CD14-positive monocyte (primary cell): ENCODE results near the gene GPD1L. TPM values are rescaled to one million over a fixed set of nuclear protein-coding genes. Genes with fewer than 3 reads are reported as not detected.

ENCODE experiments used
- DNase-seq, 3 donors: peaks; one replicate each; pipeline ENCODE4 v3.0.0-alpha.2; 2011 to 2022
- H2AFZ ChIP-seq: 2 replicates; pipeline ENCODE4 v1.6.0; 2012; ENCODE audit warnings: mild to moderate bottlenecking, low read depth, low read length, inconsistent platforms; ENCODE audit not compliant: insufficient read depth, poor library complexity, severe bottlenecking
- H3K27ac ChIP-seq, 2 donors: 1 replicate in 1 of 2; 2 replicates in 1 of 2; pipeline ENCODE4 v1.5.1; 2012 to 2013; ENCODE audit warnings: low read length in 2 of 2, control low read depth in 1 of 2, inconsistent platforms in 1 of 2, low read depth in 1 of 2, mild to moderate bottlenecking in 1 of 2
- H3K27me3 ChIP-seq, 2 donors: one replicate each; pipeline versions ENCODE4 v1.6.0 to v1.6.1; 2011 to 2013; ENCODE audit warnings: low read length in 2 of 2; ENCODE audit not compliant: control insufficient read depth in 2 of 2, insufficient read depth in 2 of 2
- H3K36me3 ChIP-seq, 2 donors: replicated peaks in 1 of 2; 1 replicate in 1 of 2; 2 replicates in 1 of 2; pipeline versions ENCODE4 v1.5.1 to v1.6.1; 2012 to 2013; ENCODE audit warnings: low read length in 2 of 2, control low read depth in 1 of 2, inconsistent platforms in 1 of 2, mild to moderate bottlenecking in 1 of 2; ENCODE audit not compliant: insufficient read depth in 2 of 2, control insufficient read depth in 1 of 2
- H3K4me1 ChIP-seq, 2 donors: 1 replicate in 1 of 2; 2 replicates in 1 of 2; pipeline versions ENCODE4 v1.5.1 to v1.6.1; 2012 to 2013; ENCODE audit warnings: low read length in 2 of 2, control low read depth in 1 of 2, inconsistent platforms in 1 of 2, mild to moderate bottlenecking in 1 of 2, moderate library complexity in 1 of 2; ENCODE audit not compliant: insufficient read depth in 2 of 2, control insufficient read depth in 1 of 2
- H3K4me2 ChIP-seq: replicated peaks from 2 replicates; pipeline ENCODE3; 2012; ENCODE audit warnings: low read length, moderate library complexity, mild to moderate bottlenecking; ENCODE audit not compliant: poor library complexity, severe bottlenecking; ENCODE audit errors: extremely low read depth
- H3K4me3 ChIP-seq, 3 experiments: fragments of 200-600 bp in 1 of 3; sonication (generic) in 1 of 3; replicated peaks in 1 of 3; 1 replicate in 2 of 3; 2 replicates in 1 of 3; pipeline ENCODE4 v1.5.1; 2011 to 2013; ENCODE audit warnings: low read length in 3 of 3, mild to moderate bottlenecking in 3 of 3, control low read depth in 2 of 3, low read depth in 2 of 3, inconsistent platforms in 1 of 3, moderate library complexity in 1 of 3
- H3K79me2 ChIP-seq: 2 replicates; pipeline ENCODE4 v1.6.0; 2012; ENCODE audit warnings: mild to moderate bottlenecking, control low read depth, inconsistent platforms, low read length, moderate library complexity; ENCODE audit not compliant: insufficient read depth
- H3K9ac ChIP-seq: 2 replicates; pipeline ENCODE4 v1.6.0; 2017; ENCODE audit warnings: low read length, mild to moderate bottlenecking; ENCODE audit not compliant: insufficient read depth, poor library complexity, severe bottlenecking
- H3K9me3 ChIP-seq, 2 donors: replicated peaks in 1 of 2; 1 replicate in 1 of 2; 2 replicates in 1 of 2; pipeline versions ENCODE4 v1.5.1 to v1.6.1; 2012 to 2013; ENCODE audit warnings: low read length in 2 of 2, control low read depth in 1 of 2; ENCODE audit not compliant: control insufficient read depth in 1 of 2, insufficient read depth in 1 of 2
- H4K20me1 ChIP-seq: 2 replicates; pipeline ENCODE4 v1.6.0; 2012; ENCODE audit warnings: mild to moderate bottlenecking, low read length, control low read depth, moderate library complexity; ENCODE audit not compliant: insufficient read depth
- H3K27ac Mint-ChIP-seq, 7 donors: one replicate each; pipeline ENCODE4 v1.8.0; 2020; ENCODE audit warnings: mild to moderate bottlenecking in 7 of 7, mixed read lengths in 7 of 7, moderate library complexity in 6 of 7, inconsistent platforms in 2 of 7
- H3K27me3 Mint-ChIP-seq, 3 donors: one replicate each; pipeline ENCODE4 v1.8.0; 2021 to 2022; ENCODE audit warnings: low read depth in 3 of 3, mild to moderate bottlenecking in 3 of 3, mixed read lengths in 3 of 3, moderate library complexity in 3 of 3, inconsistent platforms in 1 of 3
- H3K36me3 Mint-ChIP-seq, 2 donors: one replicate each; pipeline ENCODE4 v1.8.0; 2020; ENCODE audit warnings: mixed read lengths in 2 of 2, inconsistent platforms in 1 of 2, mild to moderate bottlenecking in 1 of 2
- H3K4me1 Mint-ChIP-seq: one replicate; pipeline ENCODE4 v1.8.0; 2020; ENCODE audit warnings: mild to moderate bottlenecking, mixed read lengths
- H3K4me3 Mint-ChIP-seq, 2 donors: one replicate each; pipeline ENCODE4 v1.8.0; 2020; ENCODE audit warnings: mild to moderate bottlenecking in 2 of 2, mixed read lengths in 2 of 2, moderate library complexity in 1 of 2
- H3K9me3 Mint-ChIP-seq, 7 donors: one replicate each; pipeline ENCODE4 v1.8.0; 2020 to 2022; ENCODE audit warnings: mixed read lengths in 7 of 7, mild to moderate bottlenecking in 6 of 7, moderate library complexity in 6 of 7, inconsistent platforms in 2 of 7
- WGBS: methylation state at CpG from one replicate; pipeline ENCODE4 v1.1.5; 2013; ENCODE audit warnings: missing lambda C conversion rate; ENCODE audit not compliant: insufficient coverage; 5-methylcytosine and 5-hydroxymethylcytosine counted together
- intact Hi-C, 2 donors: fragments of 100-400 bp; cut with micrococcal nuclease; formaldehyde crosslinking; loops; one replicate each; pipeline versions ENCODE4 v1.15.0 to v1.15.1; 2023
- polyA plus RNA-seq, 3 donors: library from polyadenylated mRNA; depleted of rRNA in 1 of 3; unstranded in 2 of 3; stranded (reverse) in 1 of 3; fragments of 300-500 nt in 2 of 3; fragments of >200 nt in 1 of 3; fragmentation: Illumina TruSeq in 2 of 3; gene quantifications; 1 replicate in 2 of 3; 2 replicates in 1 of 3; pipeline ENCODE4 v1.2.3, GENCODE V29; 2012 to 2021
- TF ChIP-seq, protein P1 (sequence below): fragments of 200-600 bp; IDR thresholded peaks from one replicate; pipeline ENCODE4 v1.8.0; 2022; ENCODE audit warnings: antibody characterized with exemption, mild to moderate bottlenecking

Gene GPD1L
- polyA plus RNA-seq, 3 donors = 4.9 to 11.8 (median 10.2) TPM

DNA sequence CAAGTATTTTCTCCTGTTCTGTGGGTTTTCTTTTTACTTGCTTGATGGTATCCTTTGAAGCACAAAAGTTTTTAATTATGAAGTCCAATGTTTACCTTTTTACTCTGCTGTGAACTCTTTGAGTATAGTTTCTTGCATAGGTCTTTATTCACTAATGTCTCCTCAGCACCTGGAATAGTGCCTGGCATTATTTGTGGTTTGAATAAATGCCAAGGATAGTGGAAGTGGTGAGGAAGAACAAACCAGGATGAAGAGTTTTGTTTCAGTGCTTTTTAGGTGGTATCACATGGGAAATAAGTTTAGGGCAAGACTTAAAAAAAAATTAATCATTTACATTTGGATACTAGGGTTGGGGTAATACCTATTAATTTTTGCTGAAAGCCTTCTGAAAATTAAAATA, 25.7 kb downstream of the GPD1L start:
- Histone ChIP-seq H3K36me3 (peaks cover 0 to 21% of the 10 kb centered on the region in 2 donors), H3K4me2 (no peak overlapping the region), H3K4me3 (no peak overlapping the region), H4K20me1 (no peaks in the 10 kb centered on the region), H3K9me3 (no peaks in the 10 kb centered on the region), H3K27ac (no peak overlapping the region), H3K27me3 (no peaks in the 10 kb centered on the region), H3K79me2 (no peaks in the 10 kb centered on the region), H3K4me1 (no peaks in the 10 kb centered on the region), H3K9ac (no peak overlapping the region), H2AFZ (no peak overlapping the region)
- TF ChIP-seq, protein P1, sequence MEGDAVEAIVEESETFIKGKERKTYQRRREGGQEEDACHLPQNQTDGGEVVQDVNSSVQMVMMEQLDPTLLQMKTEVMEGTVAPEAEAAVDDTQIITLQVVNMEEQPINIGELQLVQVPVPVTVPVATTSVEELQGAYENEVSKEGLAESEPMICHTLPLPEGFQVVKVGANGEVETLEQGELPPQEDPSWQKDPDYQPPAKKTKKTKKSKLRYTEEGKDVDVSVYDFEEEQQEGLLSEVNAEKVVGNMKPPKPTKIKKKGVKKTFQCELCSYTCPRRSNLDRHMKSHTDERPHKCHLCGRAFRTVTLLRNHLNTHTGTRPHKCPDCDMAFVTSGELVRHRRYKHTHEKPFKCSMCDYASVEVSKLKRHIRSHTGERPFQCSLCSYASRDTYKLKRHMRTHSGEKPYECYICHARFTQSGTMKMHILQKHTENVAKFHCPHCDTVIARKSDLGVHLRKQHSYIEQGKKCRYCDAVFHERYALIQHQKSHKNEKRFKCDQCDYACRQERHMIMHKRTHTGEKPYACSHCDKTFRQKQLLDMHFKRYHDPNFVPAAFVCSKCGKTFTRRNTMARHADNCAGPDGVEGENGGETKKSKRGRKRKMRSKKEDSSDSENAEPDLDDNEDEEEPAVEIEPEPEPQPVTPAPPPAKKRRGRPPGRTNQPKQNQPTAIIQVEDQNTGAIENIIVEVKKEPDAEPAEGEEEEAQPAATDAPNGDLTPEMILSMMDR = no peak
- no peak overlapping the region for H3K27ac Mint-ChIP-seq
- H3K4me1 Mint-ChIP-seq = peaks cover 5% of the 10 kb centered on the region
- H3K36me3 Mint-ChIP-seq = peaks cover 32 to 36% of the 10 kb centered on the region in 2 donors
- intact Hi-C loops = no loop called here
- DNase-seq = no peak
- H3K9me3 Mint-ChIP-seq = peaks cover 0 to 1% (median 0%) of the 10 kb centered on the region in 7 donors
- H3K27me3 Mint-ChIP-seq = peaks cover 0 to 1% (median 0%) of the 10 kb centered on the region in 3 donors
- H3K4me3 Mint-ChIP-seq = no peak overlapping the region

- no peaks in the 10 kb centered on the region for H3K4me1 ChIP-seq
- H3K36me3 ChIP-seq = peaks cover 0 to 21% of the 10 kb centered on the region in 2 donors
- Mint-ChIP-seq H3K36me3 (peaks cover 32 to 36% of the 10 kb centered on the region in 2 donors), H3K4me3 (no peak overlapping the region), H3K27me3 (peaks cover 0 to 1% (median under 1%) of the 10 kb centered on the region in 3 donors), H3K9me3 (peaks cover 0 to 1% (median 0%) of the 10 kb centered on the region in 7 donors), H3K4me1 (peaks cover 5% of the 10 kb centered on the region), H3K27ac (no peak overlapping the region)
- no peaks in the 10 kb centered on the region for H4K20me1 ChIP-seq
- H3K4me2 ChIP-seq = no peak overlapping the region
- intact Hi-C loops = no loop called here
- no CpG with 5 or more reads among the region's 2 CpGs for WGBS
- H3K9ac ChIP-seq = no peak overlapping the region
- H3K9me3 ChIP-seq = no peaks in the 10 kb centered on the region
- no peaks in the 10 kb centered on the region for H3K79me2 ChIP-seq
- no peak overlapping the region for H2AFZ ChIP-seq
- H3K4me3 ChIP-seq = no peak overlapping the region
- TF ChIP-seq, protein P1 = no peak
- DNase-seq = no peak
- no peak overlapping the region for H3K27ac ChIP-seq
- H3K27me3 ChIP-seq = no peaks in the 10 kb centered on the region
Measured at GRCh38 chr3:32132706-32133105, 26.3 kb downstream of the GPD1L start.
